ENCODE data around the gene LRRC52.

GRCh38 chr1:165551469-165551868 is 7.7 kb downstream of the LRRC52 start:
- TF ChIP-seq CTCF (IDR thresholded peaks at IDR 0.05) (no peak), POLR2A (IDR thresholded peaks at IDR 0.05) (no peak)

Data from body of pancreas (tissue), 4 donors.